ENCODE measurements around the gene UBE2QL1. TPM values are rescaled to one million over a fixed set of nuclear protein-coding genes. Genes with fewer than 3 reads are reported as not detected.

UBE2QL1 gene
- total RNA-seq, 1 experiment from 2014 or later: not detected

- ChIA-PET CTCF (no interaction called here), POLR2A (no interaction called here), RAD21 (ENCODE audit: low non-redundant PET in 1 of 2, low total read pairs in 2 of 2, uncharacterized antibody in 2 of 2, unreplicated experiment in 2 of 2) (no interaction called here)
- H3K27ac ChIP-seq (ENCODE audit: low read depth, low read length): no peak overlapping the region
- H3K27me3 ChIP-seq (ENCODE audit: insufficient read depth, low read length): peaks cover 64% of the 10 kb centered on the region
- ATAC-seq (no peak), DNase-seq (ENCODE audit: low read depth, low spot score) (no peak)
- no peaks in the 10 kb centered on the region for H3K4me1 ChIP-seq (ENCODE audit: control insufficient read depth in 1 of 2, insufficient read depth in 2 of 2, low read length in 2 of 2)
- no peak overlapping the region for H2AFZ ChIP-seq (ENCODE audit: low read depth, low read length, poor library complexity, severe bottlenecking)
- no peak overlapping the region for H3K4me3 ChIP-seq (replicated peaks in 1 of 2; ENCODE audit: low read depth in 1 of 2, low read length in 2 of 2)
- no TSS peak for BruUV-seq (replicated peaks)
- H4K20me1 ChIP-seq (ENCODE audit: insufficient read depth): no peaks in the 10 kb centered on the region
- TF ChIP-seq CEBPB (IDR thresholded peaks at IDR 0.05; ENCODE audit: low read depth): no peak
- TF ChIP-seq EZH2phosphoT487 (IDR thresholded peaks at IDR 0.05; ENCODE audit: borderline replicate concordance): no peak
- TF ChIP-seq ATF3 (IDR thresholded peaks at IDR 0.05): no peak
- no peak for TF ChIP-seq POLR2AphosphoS5 (IDR thresholded peaks at IDR 0.05; ENCODE audit: low read depth, low read length)
- no peak for TF ChIP-seq RAD21 (IDR thresholded peaks at IDR 0.05; ENCODE audit: low read depth)
- no peak for TF ChIP-seq CTCF (IDR thresholded peaks at IDR 0.05 in 2 of 3, conservative IDR thresholded peaks at IDR 0.05 in 1 of 3; ENCODE audit: borderline replicate concordance in 1 of 3, insufficient read depth in 1 of 3, low read depth in 2 of 3, low read length in 2 of 3)
- no peaks in the 10 kb centered on the region for H3K79me2 ChIP-seq (ENCODE audit: insufficient read depth, low read length)
- H3K36me3 ChIP-seq (ENCODE audit: control insufficient read depth in 1 of 2, insufficient read depth in 2 of 2, low read length in 2 of 2): no peaks in the 10 kb centered on the region
- no peak overlapping the region for H3K9ac ChIP-seq (ENCODE audit: low read length)
- intact Hi-C loops (cut with micrococcal nuclease): no loop called here
- H3K9me3 ChIP-seq (ENCODE audit: control insufficient read depth in 1 of 2, insufficient read depth in 1 of 2, low read depth in 1 of 2, low read length in 2 of 2): no peaks in the 10 kb centered on the region
- no peaks in the 10 kb centered on the region for H3K9me2 ChIP-seq (ENCODE audit: insufficient read depth)
- H3K4me2 ChIP-seq (ENCODE audit: low read length): no peak overlapping the region
Measured at GRCh38 chr5:6491196-6491918, 42.7 kb downstream of the UBE2QL1 start.

- ChIA-PET RAD21 (ENCODE audit: low non-redundant PET in 1 of 2, low total read pairs in 2 of 2, uncharacterized antibody in 2 of 2, unreplicated experiment in 2 of 2) (no interaction called here), CTCF (no interaction called here), POLR2A (no interaction called here)
- H3K9me2 ChIP-seq (ENCODE audit: insufficient read depth): no peaks in the 10 kb centered on the region
- H3K4me1 ChIP-seq (ENCODE audit: control insufficient read depth in 1 of 2, insufficient read depth in 2 of 2, low read length in 2 of 2): no peaks in the 10 kb centered on the region
- H3K4me2 ChIP-seq (ENCODE audit: low read length): no peak overlapping the region
- DNase-seq (ENCODE audit: low read depth, low spot score) (no peak), ATAC-seq (no peak)
- H3K27me3 ChIP-seq (ENCODE audit: insufficient read depth, low read length): peaks cover 63% of the 10 kb centered on the region
- no peak overlapping the region for H2AFZ ChIP-seq (ENCODE audit: low read depth, low read length, poor library complexity, severe bottlenecking)
- BruUV-seq (replicated peaks): no TSS peak
- H3K4me3 ChIP-seq (replicated peaks in 1 of 2; ENCODE audit: low read depth in 1 of 2, low read length in 2 of 2): no peak overlapping the region
- H3K79me2 ChIP-seq (ENCODE audit: insufficient read depth, low read length): no peaks in the 10 kb centered on the region
- no peaks in the 10 kb centered on the region for H4K20me1 ChIP-seq (ENCODE audit: insufficient read depth)
- intact Hi-C loops (cut with micrococcal nuclease): no loop called here
- no peak overlapping the region for H3K27ac ChIP-seq (ENCODE audit: low read depth, low read length)
- H3K36me3 ChIP-seq (ENCODE audit: control insufficient read depth in 1 of 2, insufficient read depth in 2 of 2, low read length in 2 of 2): no peaks in the 10 kb centered on the region
- H3K9ac ChIP-seq (ENCODE audit: low read length): no peak overlapping the region
- H3K9me3 ChIP-seq (ENCODE audit: control insufficient read depth in 1 of 2, insufficient read depth in 1 of 2, low read depth in 1 of 2, low read length in 2 of 2): no peaks in the 10 kb centered on the region
- TF ChIP-seq RAD21 (IDR thresholded peaks at IDR 0.05; ENCODE audit: low read depth) (no peak), CBX3 (IDR thresholded peaks at IDR 0.05; ENCODE audit: low read depth) (no peak), EGR1 (IDR thresholded peaks at IDR 0.05; ENCODE audit: low read depth) (no peak), POLR2AphosphoS5 (IDR thresholded peaks at IDR 0.05; ENCODE audit: low read depth, low read length) (no peak), ELF1 (IDR thresholded peaks at IDR 0.05; ENCODE audit: borderline replicate concordance, low read depth) (no peak), SIN3A (IDR thresholded peaks at IDR 0.05; ENCODE audit: low read depth) (no peak), ATF3 (IDR thresholded peaks at IDR 0.05) (no peak), TCF7L2 (IDR thresholded peaks at IDR 0.05; ENCODE audit: borderline replicate concordance, extremely low read depth, insufficient read depth, insufficient read length) (no peak), CTCF (IDR thresholded peaks at IDR 0.05 in 2 of 3, conservative IDR thresholded peaks at IDR 0.05 in 1 of 3; ENCODE audit: borderline replicate concordance in 1 of 3, insufficient read depth in 1 of 3, low read depth in 2 of 3, low read length in 2 of 3) (no peak), ZNF274 (IDR thresholded peaks at IDR 0.05; ENCODE audit: low read depth, low read length) (no peak)
Measured at GRCh38 chr5:6491919-6492290, 43.2 kb downstream of the UBE2QL1 start.

Data from HCT116 (cell line).